H1 (cell line): Measurements from ENCODE around the gene BRAT1. TPM values are rescaled to one million over a fixed set of nuclear protein-coding genes. Genes with fewer than 3 reads are reported as not detected.

Source experiments
- CTCF ChIA-PET: fragments of 300-600 bp; sonication (Branson Sonifier 250); formaldehyde crosslinking; loops from one replicate; lab custom pipeline; 2021; ENCODE audit not compliant: partially characterized antibody; lab: Charles Lee
- POLR2A ChIA-PET: fragments of 300-600 bp; sonication (Branson Sonifier 250); formaldehyde crosslinking; loops from one replicate; lab custom pipeline; 2021; ENCODE audit warnings: inconsistent platforms; ENCODE audit not compliant: partially characterized antibody; lab: Charles Lee
- DNase-seq, 2 experiments: peaks; one replicate each; pipeline versions ENCODE4 v3.0.0 to v3.0.0-alpha.2; 2010 to 2022; ENCODE audit warnings: low spot score in 2 of 2, low read depth in 1 of 2, mixed read lengths in 1 of 2
- FAIRE-seq: peaks from 2 replicates; lab custom pipeline; 2011; peaks lifted over from hg19 to GRCh38; lab: Jason Lieb, UNC
- H2AFZ ChIP-seq: 2 replicates; pipeline ENCODE4 v1.8.1; 2012; ENCODE audit warnings: low read length, inconsistent platforms
- H2AK5ac ChIP-seq: 2 replicates; pipeline ENCODE4 v1.6.1; 2013; ENCODE audit warnings: low read depth, low read length
- H2BK120ac ChIP-seq: replicated peaks from 2 replicates; pipeline ENCODE3; 2013; ENCODE audit warnings: low read depth, low read length, inconsistent platforms
- H2BK12ac ChIP-seq: 2 replicates; pipeline ENCODE4 v1.6.1; 2013; ENCODE audit warnings: low read depth, low read length
- H2BK15ac ChIP-seq: 2 replicates; pipeline ENCODE4 v1.6.1; 2013; ENCODE audit warnings: low read length
- H2BK20ac ChIP-seq: 2 replicates; pipeline ENCODE4 v1.6.1; 2013; ENCODE audit warnings: low read length
- H2BK5ac ChIP-seq: 2 replicates; pipeline ENCODE4 v1.6.1; 2013; ENCODE audit warnings: low read depth, low read length
- H3K14ac ChIP-seq: 2 replicates; pipeline ENCODE4 v1.6.1; 2013; ENCODE audit warnings: inconsistent platforms; ENCODE audit not compliant: insufficient read length
- H3K18ac ChIP-seq: 2 replicates; pipeline ENCODE4 v1.6.1; 2013; ENCODE audit warnings: low read length; ENCODE audit errors: extremely low read depth
- H3K23ac ChIP-seq: 2 replicates; pipeline ENCODE4 v1.6.1; 2013; ENCODE audit warnings: inconsistent platforms; ENCODE audit not compliant: insufficient read length
- H3K23me2 ChIP-seq: 2 replicates; pipeline ENCODE4 v1.6.1; 2013; ENCODE audit warnings: low read depth, low read length
- H3K27ac ChIP-seq: 2 replicates; pipeline ENCODE4 v1.6.1; 2011; ENCODE audit warnings: low read depth, low read length, inconsistent platforms
- H3K27me3 ChIP-seq, 4 experiments: replicated peaks in 1 of 4; 1 replicate in 1 of 4; 2 replicates in 3 of 4; pipeline versions ENCODE4 v1.6.1 to v1.8.1; 2011 to 2013; ENCODE audit warnings: low read length in 3 of 4, mild to moderate bottlenecking in 3 of 4, inconsistent platforms in 2 of 4, mixed read lengths in 2 of 4, moderate library complexity in 1 of 4; ENCODE audit not compliant: control insufficient read depth in 3 of 4, insufficient read depth in 3 of 4; ENCODE audit errors: extremely low read depth in 1 of 4
- H3K36me3 ChIP-seq, 4 experiments: 2 replicates each; pipeline versions ENCODE4 v1.6.1 to v1.8.1; 2011 to 2013; ENCODE audit warnings: mild to moderate bottlenecking in 4 of 4, low read length in 3 of 4, moderate library complexity in 2 of 4, control low read depth in 1 of 4, inconsistent platforms in 1 of 4; ENCODE audit not compliant: insufficient read depth in 4 of 4, control insufficient read depth in 2 of 4
- H3K4ac ChIP-seq: replicated peaks from 2 replicates; pipeline ENCODE3; 2013; ENCODE audit warnings: low read length, low read depth, mixed read lengths, inconsistent platforms; ENCODE audit not compliant: insufficient read length
- H3K4me1 ChIP-seq, 4 experiments: replicated peaks in 1 of 4; 1 replicate in 1 of 4; 2 replicates in 3 of 4; pipeline versions ENCODE4 v1.6.1 to v1.8.1; 2011 to 2013; ENCODE audit warnings: low read length in 3 of 4, inconsistent platforms in 2 of 4, mixed read lengths in 1 of 4; ENCODE audit not compliant: insufficient read depth in 4 of 4, control insufficient read depth in 3 of 4
- H3K4me2 ChIP-seq, 2 experiments: 2 replicates each; pipeline versions ENCODE4 v1.6.1 to v1.8.1; 2011 to 2013; ENCODE audit warnings: low read depth in 2 of 2, low read length in 2 of 2, control low read depth in 1 of 2, inconsistent platforms in 1 of 2, mild to moderate bottlenecking in 1 of 2; ENCODE audit not compliant: insufficient read depth in 1 of 2
- H3K4me3 ChIP-seq, 4 experiments: fragments of 200-600, 300-600 bp in 1 of 4; sonication (generic), shearing (Covaris generic), sonication (Bioruptor Twin) in 1 of 4; 2 replicates each; pipeline versions ENCODE4 v1.5.1 to v1.8.1; 2011 to 2016; ENCODE audit warnings: low read length in 4 of 4, low read depth in 3 of 4, control low read depth in 2 of 4, inconsistent platforms in 2 of 4, mild to moderate bottlenecking in 2 of 4, mixed read lengths in 1 of 4, moderate library complexity in 1 of 4; ENCODE audit not compliant: insufficient read depth in 2 of 4; ENCODE audit errors: extremely low read depth in 1 of 4
- H3K56ac ChIP-seq: replicated peaks from 2 replicates; pipeline ENCODE3; 2013; ENCODE audit warnings: low read depth, mild to moderate bottlenecking, mixed read lengths, low read length, inconsistent platforms; ENCODE audit not compliant: insufficient read length
- H3K79me1 ChIP-seq: 2 replicates; pipeline ENCODE4 v1.6.1; 2013; ENCODE audit warnings: low read depth, low read length, control low read depth
- H3K79me2 ChIP-seq, 2 experiments: 2 replicates each; pipeline versions ENCODE4 v1.6.1 to v1.8.1; 2012 to 2013; ENCODE audit warnings: low read length in 2 of 2, mild to moderate bottlenecking in 2 of 2, inconsistent platforms in 1 of 2; ENCODE audit not compliant: insufficient read depth in 2 of 2, control insufficient read depth in 1 of 2
- H3K9ac ChIP-seq, 4 experiments: replicated peaks in 1 of 4; 1 replicate in 1 of 4; 2 replicates in 3 of 4; pipeline versions ENCODE4 v1.6.1 to v1.8.1; 2011 to 2013; ENCODE audit warnings: low read depth in 3 of 4, low read length in 3 of 4, control low read depth in 2 of 4, mild to moderate bottlenecking in 2 of 4, moderate library complexity in 2 of 4, inconsistent platforms in 1 of 4; ENCODE audit errors: extremely low read depth in 1 of 4
- H3K9me3 ChIP-seq, 2 experiments: 2 replicates each; pipeline versions ENCODE4 v1.6.1 to v1.8.1; 2012 to 2013; ENCODE audit warnings: mild to moderate bottlenecking in 2 of 2, moderate library complexity in 2 of 2, control low read depth in 1 of 2, inconsistent platforms in 1 of 2, low read depth in 1 of 2, low read length in 1 of 2, mixed read lengths in 1 of 2; ENCODE audit not compliant: insufficient read depth in 2 of 2
- H4K20me1 ChIP-seq, 2 experiments: replicated peaks in 1 of 2; 2 replicates each; pipeline versions ENCODE3 to v1.8.1; 2011 to 2013; ENCODE audit warnings: inconsistent platforms in 2 of 2, low read length in 2 of 2, mild to moderate bottlenecking in 1 of 2; ENCODE audit not compliant: insufficient read depth in 2 of 2, control insufficient read depth in 1 of 2
- H4K5ac ChIP-seq: 2 replicates; pipeline ENCODE4 v1.6.1; 2013; ENCODE audit warnings: low read length, low read depth, mixed read lengths, inconsistent platforms; ENCODE audit not compliant: insufficient read length
- H4K8ac ChIP-seq: 2 replicates; pipeline ENCODE4 v1.8.0; 2013; ENCODE audit warnings: mild to moderate bottlenecking, moderate library complexity, low read length, inconsistent platforms; ENCODE audit not compliant: insufficient read depth; ENCODE audit errors: extremely low read depth
- H4K91ac ChIP-seq: replicated peaks from 2 replicates; pipeline ENCODE3; 2013; ENCODE audit warnings: low read length, mixed read lengths, inconsistent platforms; ENCODE audit not compliant: insufficient read length
- CHD2 ChIP-seq: IDR thresholded peaks from 2 replicates; pipeline ENCODE4 v1.6.1; 2012; ENCODE audit warnings: low read length, improper control_type of control experiment
- CTCF ChIP-seq, 3 experiments: IDR thresholded peaks; 1 replicate in 2 of 3; 2 replicates in 1 of 3; pipeline versions ENCODE4 v1.5.1 to v1.6.1; 2011; ENCODE audit warnings: low read length in 3 of 3, mild to moderate bottlenecking in 3 of 3, inconsistent platforms in 2 of 3, low read depth in 1 of 3, moderate library complexity in 1 of 3; ENCODE audit not compliant: insufficient read depth in 1 of 3; ENCODE audit errors: control extremely low read depth in 1 of 3
- EZH2 ChIP-seq: fragments of 200-600 bp; sonication (generic); IDR thresholded peaks from 2 replicates; pipeline ENCODE4 v1.7.1; 2012; ENCODE audit warnings: low read depth, mild to moderate bottlenecking, moderate library complexity, low read length, inconsistent platforms; ENCODE audit not compliant: severe bottlenecking
- GABPA ChIP-seq: IDR thresholded peaks from 2 replicates; pipeline ENCODE4 v1.6.1; 2011; ENCODE audit warnings: mild to moderate bottlenecking, low read length, moderate library complexity, borderline replicate concordance; ENCODE audit not compliant: insufficient read depth
- KDM4A ChIP-seq: IDR thresholded peaks from one replicate; pipeline ENCODE4 v1.7.1; 2012; ENCODE audit warnings: low read depth, mild to moderate bottlenecking, moderate library complexity, low read length, inconsistent platforms; ENCODE audit not compliant: severe bottlenecking
- RBBP5 ChIP-seq: IDR thresholded peaks from 2 replicates; pipeline ENCODE4 v1.7.1; 2012; ENCODE audit warnings: low read depth, mild to moderate bottlenecking, inconsistent platforms, low read length, moderate library complexity, borderline replicate concordance
- RFX5 ChIP-seq: IDR thresholded peaks from 2 replicates; pipeline ENCODE4 v1.6.1; 2011; ENCODE audit warnings: low read depth, low read length, improper control_type of control experiment, borderline replicate concordance
- RNF2 ChIP-seq: fragments of 200-900, 300-1000 bp; sonication (generic); IDR thresholded peaks from 2 replicates; pipeline ENCODE4 v1.7.1; 2016; ENCODE audit warnings: borderline replicate concordance, low read depth, mild to moderate bottlenecking, antibody characterized with exemption, low read length; ENCODE audit not compliant: poor library complexity, severe bottlenecking; ENCODE audit errors: missing control alignments
- SIRT6 ChIP-seq: IDR thresholded peaks from one replicate; pipeline ENCODE4 v1.7.1; 2012; ENCODE audit warnings: low read length, inconsistent platforms
- TEAD4 ChIP-seq: IDR thresholded peaks from 2 replicates; pipeline ENCODE4 v1.6.1; 2012; ENCODE audit warnings: low read depth, low read length, inconsistent platforms, mixed read lengths
- WGBS, 2 experiments: shearing (Covaris generic) in 1 of 2; methylation state at CpG; one replicate each; pipeline versions ENCODE4 v1.1.6 to v1.1.7; 2013 to 2015; ENCODE audit warnings: low lambda C conversion rate in 2 of 2, mixed read lengths in 2 of 2, inconsistent platforms in 1 of 2, low coverage in 1 of 2, missing lambda C conversion rate in 1 of 2; ENCODE audit not compliant: insufficient replicate concordance in 2 of 2, insufficient coverage in 1 of 2, insufficient read length in 1 of 2; ENCODE audit errors: extremely low coverage in 1 of 2, missing lambda C conversion rate in 1 of 2; 5-methylcytosine and 5-hydroxymethylcytosine counted together
- polyA plus RNA-seq, 7 experiments: library from polyadenylated mRNA; depleted of rRNA in 3 of 7; stranded (reverse) in 5 of 7; unstranded in 2 of 7; fragments of >200 nt in 5 of 7; fragments of 200-250 nt in 2 of 7; gene quantifications; 1 replicate in 5 of 7; 2 replicates in 1 of 7; 4 replicates in 1 of 7; pipeline versions ENCODE4 v1.2.1 to v1.2.3, GENCODE V29; 2011 to 2013; ENCODE audit warnings: missing spikeins in 2 of 7, mixed read lengths in 2 of 7
- total RNA-seq: library from RNA; stranded (reverse); fragmentation: NEBNext Ultra II Directional; extraction: Animal tissue kit (Norgen Biotek cat#: 25700); gene quantifications from 2 replicates; pipeline ENCODE4 v1.2.1, GENCODE V29; 2021

The BRAT1 gene
- total and polyA plus RNA-seq, 2 of the 8 experiments (the other 6 are each of a cell fraction or from before 2014, with no cell fraction given), result 36.8 to 42.3 TPM

DNA sequence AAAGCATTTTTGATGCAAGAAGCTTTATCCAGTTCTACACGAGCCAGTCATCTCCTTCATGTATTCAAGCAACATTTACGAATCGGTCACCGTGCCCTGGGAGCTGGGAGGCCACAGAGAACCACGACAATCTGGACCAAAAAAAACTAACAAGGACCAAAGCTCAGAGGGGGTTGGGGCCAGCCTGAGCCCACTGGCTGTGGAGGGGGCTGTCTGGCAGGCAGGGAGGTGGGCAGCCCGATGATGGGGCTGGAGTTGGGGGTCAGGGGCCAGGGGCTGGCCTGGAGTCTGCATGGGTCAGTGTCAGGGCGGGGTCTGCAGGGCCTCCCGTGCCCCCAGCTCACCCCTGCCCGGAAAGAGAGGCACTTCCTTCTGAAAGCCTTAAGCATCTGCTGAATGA is 66.6 kb downstream of the BRAT1 start:
- no peak overlapping the region for H2BK5ac ChIP-seq
- H4K20me1 ChIP-seq, result no peaks in the 10 kb centered on the region
- no peak overlapping the region for H2BK120ac ChIP-seq
- ChIA-PET CTCF (interaction anchor here (0.8 to 2.0 kb wide), 9 partner anchors 9 to 56 kb away, joined by 3 to 8 read pairs (median 4); no protein-coding TSS in a partner anchor), POLR2A (interaction anchor here (0.7 to 1.8 kb wide), 4 partner anchors 9 to 141 kb away, joined by 3 to 8 read pairs (median 3); no protein-coding TSS in a partner anchor)
- DNase-seq (no peak), FAIRE-seq (no peak)
- no peak overlapping the region for H2BK15ac ChIP-seq
- no peak overlapping the region for H2BK12ac ChIP-seq
- H3K14ac ChIP-seq, result no peak overlapping the region
- no peak overlapping the region for H4K8ac ChIP-seq
- H3K79me1 ChIP-seq, result no peaks in the 10 kb centered on the region
- H3K9ac ChIP-seq, result no peak overlapping the region
- H3K4me3 ChIP-seq, result no peak overlapping the region
- H3K36me3 ChIP-seq, result no peaks in the 10 kb centered on the region
- H3K4me1 ChIP-seq, result peaks cover 0 to 1% (median 0%) of the 10 kb centered on the region in 4 experiments; a peak in 2 of 7 replicates
- no peak overlapping the region for H3K27ac ChIP-seq
- no peak overlapping the region for H3K23ac ChIP-seq
- H3K23me2 ChIP-seq, result peaks cover 16% of the 10 kb centered on the region; the same call in 1 of the 2 replicates
- no peak overlapping the region for H2AK5ac ChIP-seq
- no peak for TF ChIP-seq CHD2
- no peak for TF ChIP-seq TEAD4
- TF ChIP-seq RBBP5, result no peak
- no peak for TF ChIP-seq RNF2
- TF ChIP-seq GABPA, result no peak
- no peak for TF ChIP-seq CTCF (IDR thresholded peaks at IDR 0.05; ENCODE audit: control extremely low read depth in 1 of 3, insufficient read depth in 1 of 3, low read depth in 1 of 3, low read length in 3 of 3)
- no peak for TF ChIP-seq RFX5
- TF ChIP-seq EZH2, result no peak
- TF ChIP-seq SIRT6, result no peak
- TF ChIP-seq KDM4A, result no peak
- no peaks in the 10 kb centered on the region for H3K9me3 ChIP-seq
- no peak overlapping the region for H3K4me2 ChIP-seq
- no peaks in the 10 kb centered on the region for H3K79me2 ChIP-seq
- no peak overlapping the region for H3K56ac ChIP-seq
- H4K91ac ChIP-seq, result no peak overlapping the region
- whole genome bisulfite sequencing, 2 experiments, result 87% methylated on average over 7 of the region's 9 CpGs; no CpG with 5 or more reads in 1 of the 2 experiments
- H3K4ac ChIP-seq, result no peak overlapping the region
- H2BK20ac ChIP-seq, result no peak overlapping the region
- H3K27me3 ChIP-seq, result no peaks in the 10 kb centered on the region
- no peak overlapping the region for H4K5ac ChIP-seq
- no peak overlapping the region for H3K18ac ChIP-seq
- H2AFZ ChIP-seq, result no peak overlapping the region
